Neuronal stem cell (in vitro differentiated cells): Measurements from ENCODE around the gene ABHD17B.

ENCODE experiments used
- DNase-seq: peaks from one replicate; pipeline ENCODE4 v3.0.0-alpha.2; 2013; ENCODE audit warnings: low spot score
- H2AFZ ChIP-seq: one replicate; pipeline ENCODE4 v1.6.1; 2013; ENCODE audit warnings: mild to moderate bottlenecking, low read length, inconsistent platforms
- H2AK5ac ChIP-seq: 2 replicates; pipeline ENCODE4 v1.6.1; 2013; ENCODE audit warnings: low read depth, mild to moderate bottlenecking, inconsistent platforms, low read length, moderate library complexity, mixed read lengths
- H2BK120ac ChIP-seq: 2 replicates; pipeline ENCODE4 v1.6.1; 2013; ENCODE audit warnings: low read depth, mild to moderate bottlenecking, inconsistent platforms, low read length, moderate library complexity, mixed read lengths
- H2BK12ac ChIP-seq: one replicate; pipeline ENCODE4 v1.6.1; 2013; ENCODE audit warnings: low read length, inconsistent platforms
- H2BK15ac ChIP-seq: 2 replicates; pipeline ENCODE4 v1.6.1; 2013; ENCODE audit warnings: mild to moderate bottlenecking, low read length, inconsistent platforms, mixed read lengths
- H2BK5ac ChIP-seq: one replicate; pipeline ENCODE4 v1.6.1; 2013; ENCODE audit warnings: inconsistent platforms, mild to moderate bottlenecking, low read length, moderate library complexity
- H3K14ac ChIP-seq: one replicate; pipeline ENCODE4 v1.6.1; 2013; ENCODE audit warnings: low read length, inconsistent platforms
- H3K18ac ChIP-seq: 2 replicates; pipeline ENCODE4 v1.6.1; 2013; ENCODE audit warnings: low read length, inconsistent platforms
- H3K23ac ChIP-seq: 2 replicates; pipeline ENCODE4 v1.6.1; 2013; ENCODE audit warnings: low read depth, mild to moderate bottlenecking, mixed read lengths, low read length, inconsistent platforms; ENCODE audit not compliant: poor library complexity
- H3K27ac ChIP-seq: replicated peaks from 3 replicates; pipeline ENCODE4 v1.5.1; 2013; ENCODE audit warnings: low read length, inconsistent platforms
- H3K27me3 ChIP-seq, 3 experiments: 2 replicates each; pipeline ENCODE4 v1.6.1; 2013; ENCODE audit warnings: low read length in 3 of 3, mild to moderate bottlenecking in 2 of 3, inconsistent platforms in 1 of 3, low read depth in 1 of 3, mixed read lengths in 1 of 3, moderate library complexity in 1 of 3; ENCODE audit not compliant: control insufficient read depth in 3 of 3, insufficient read depth in 3 of 3
- H3K36me3 ChIP-seq, 2 donors: replicated peaks in 1 of 2; 2 replicates each; pipeline ENCODE4 v1.6.1; 2013; ENCODE audit warnings: low read length in 2 of 2; ENCODE audit not compliant: control insufficient read depth in 2 of 2, insufficient read depth in 2 of 2
- H3K4ac ChIP-seq: 2 replicates; pipeline ENCODE4 v1.6.1; 2013; ENCODE audit warnings: inconsistent platforms, mild to moderate bottlenecking, low read length, moderate library complexity
- H3K4me1 ChIP-seq, 2 donors: 1 replicate in 1 of 2; 2 replicates in 1 of 2; pipeline ENCODE4 v1.6.1; 2013; ENCODE audit warnings: low read length in 2 of 2, low read depth in 1 of 2; ENCODE audit not compliant: control insufficient read depth in 2 of 2, insufficient read depth in 1 of 2
- H3K4me2 ChIP-seq: one replicate; pipeline ENCODE4 v1.6.1; 2013; ENCODE audit warnings: mild to moderate bottlenecking, low read length, inconsistent platforms; ENCODE audit not compliant: insufficient read depth, poor library complexity, severe bottlenecking
- H3K4me3 ChIP-seq, 2 donors: 2 replicates each; pipeline ENCODE4 v1.5.1; 2013; ENCODE audit warnings: low read length in 2 of 2, mild to moderate bottlenecking in 2 of 2, inconsistent platforms in 1 of 2, moderate library complexity in 1 of 2
- H3K79me1 ChIP-seq: one replicate; pipeline ENCODE4 v1.6.1; 2013; ENCODE audit warnings: low read depth, mild to moderate bottlenecking, inconsistent platforms, low read length, moderate library complexity
- H3K9ac ChIP-seq: one replicate; pipeline ENCODE4 v1.6.1; 2013; ENCODE audit warnings: mild to moderate bottlenecking, low read depth, low read length, inconsistent platforms; ENCODE audit not compliant: poor library complexity
- H3K9me3 ChIP-seq, 2 donors: replicated peaks in 1 of 2; 2 replicates each; pipeline versions ENCODE3 to v1.6.1; 2013; ENCODE audit warnings: low read length in 2 of 2, mild to moderate bottlenecking in 2 of 2, inconsistent platforms in 1 of 2, low read depth in 1 of 2, mixed read lengths in 1 of 2, moderate library complexity in 1 of 2; ENCODE audit not compliant: control insufficient read depth in 2 of 2, insufficient read depth in 1 of 2
- H4K8ac ChIP-seq: one replicate; pipeline ENCODE4 v1.6.1; 2013; ENCODE audit warnings: low read depth, mild to moderate bottlenecking, inconsistent platforms, low read length, moderate library complexity
- H4K91ac ChIP-seq: one replicate; pipeline ENCODE4 v1.6.1; 2013; ENCODE audit warnings: low read length, low read depth, mild to moderate bottlenecking, inconsistent platforms; ENCODE audit not compliant: poor library complexity
- WGBS, 2 donors: extraction: QIAGEN DNeasy Blood & Tissue Kit; methylation state at CpG; one replicate each; pipeline ENCODE4 v1.1.7; 2013; ENCODE audit warnings: missing lambda C conversion rate in 2 of 2, mixed read lengths in 1 of 2; ENCODE audit not compliant: insufficient read length in 2 of 2, insufficient replicate concordance in 1 of 2; ENCODE audit errors: extremely low coverage in 2 of 2; 5-methylcytosine and 5-hydroxymethylcytosine counted together

ABHD17B gene

GRCh38 chr9:71854811-71855210 lies 56.2 kb downstream of the ABHD17B start:
- Histone ChIP-seq H3K79me1 (no peaks in the 10 kb centered on the region), H3K23ac (no peak overlapping the region), H3K14ac (no peak overlapping the region), H2AFZ (no peak overlapping the region), H4K91ac (no peak overlapping the region), H2BK5ac (no peak overlapping the region), H4K8ac (no peak overlapping the region), H3K4me1 (no peaks in the 10 kb centered on the region), H2BK15ac (no peak overlapping the region), H3K9me3 (peaks cover 3 to 6% of the 10 kb centered on the region in 2 donors), H2AK5ac (no peak overlapping the region), H2BK120ac (no peak overlapping the region), H3K4me2 (no peak overlapping the region), H2BK12ac (no peak overlapping the region), H3K27me3 (no peaks in the 10 kb centered on the region), H3K4ac (no peak overlapping the region), H3K27ac (no peak overlapping the region), H3K18ac (peak overlapping the region; percentile 8), H3K36me3 (no peaks in the 10 kb centered on the region), H3K9ac (no peak overlapping the region), H3K4me3 (no peak overlapping the region)
- WGBS, 2 donors, result no CpG with 5 or more reads among the region's 5 CpGs
- no peak for DNase-seq

DNA sequence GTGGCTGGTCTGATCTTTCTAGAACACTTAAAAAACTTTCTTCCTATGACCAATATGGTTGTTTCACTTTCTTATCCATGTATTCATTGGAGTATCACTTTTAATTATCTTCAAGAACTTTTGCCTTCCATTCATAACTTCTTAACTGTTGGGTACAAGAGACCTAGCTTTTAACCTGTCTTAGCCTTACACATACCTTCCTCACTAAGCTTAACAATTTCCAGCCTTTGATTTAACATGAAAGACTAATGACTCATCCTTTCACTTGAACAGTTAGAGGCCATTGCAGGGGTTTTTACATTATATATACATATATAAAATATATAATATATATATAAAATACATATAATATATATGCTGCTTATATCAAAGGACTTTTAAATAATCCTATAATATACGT lies 57.9 kb downstream of the ABHD17B start:
- no peaks in the 10 kb centered on the region for H3K9me3 ChIP-seq
- no peak overlapping the region for H2AK5ac ChIP-seq
- no peak overlapping the region for H2BK15ac ChIP-seq
- H2BK5ac ChIP-seq, result no peak overlapping the region
- H3K9ac ChIP-seq, result no peak overlapping the region
- no peaks in the 10 kb centered on the region for H3K79me1 ChIP-seq
- no peak overlapping the region for H3K14ac ChIP-seq
- H3K36me3 ChIP-seq, result no peaks in the 10 kb centered on the region
- no peak for DNase-seq
- no peak overlapping the region for H2AFZ ChIP-seq
- no peak overlapping the region for H3K4me3 ChIP-seq
- H3K4me2 ChIP-seq, result no peak overlapping the region
- no peak overlapping the region for H4K91ac ChIP-seq
- H3K18ac ChIP-seq, result no peak overlapping the region
- no peak overlapping the region for H4K8ac ChIP-seq
- H3K23ac ChIP-seq, result no peak overlapping the region
- WGBS, 2 donors, result no CpG with 5 or more reads among the region's 1 CpG
- no peak overlapping the region for H3K4ac ChIP-seq
- H3K4me1 ChIP-seq, result no peaks in the 10 kb centered on the region
- no peak overlapping the region for H2BK12ac ChIP-seq
- H3K27ac ChIP-seq, result no peak overlapping the region
- H2BK120ac ChIP-seq, result no peak overlapping the region
- no peaks in the 10 kb centered on the region for H3K27me3 ChIP-seq

DNA sequence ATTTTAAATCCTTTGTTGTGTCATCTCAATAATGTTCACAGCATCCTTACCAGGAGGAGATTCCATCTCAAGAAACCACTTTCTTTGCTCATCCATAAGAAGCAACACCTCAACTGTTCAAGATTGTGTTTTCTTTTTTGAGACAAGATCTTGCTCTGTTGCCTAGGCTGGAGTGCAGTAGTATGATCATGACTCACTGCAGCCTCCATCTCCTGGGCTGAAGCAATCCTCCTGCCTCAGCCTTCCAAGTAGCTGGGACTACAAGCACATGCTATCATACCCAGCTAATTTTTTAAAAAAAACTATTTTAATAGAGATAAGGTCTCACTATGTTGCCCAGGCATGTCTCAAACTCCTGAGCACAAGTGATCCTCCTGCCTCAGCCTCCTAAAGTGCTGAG lies 60.0 kb downstream of the ABHD17B start:
- no peak overlapping the region for H2AFZ ChIP-seq
- H2BK120ac ChIP-seq, result no peak overlapping the region
- H3K27ac ChIP-seq, result no peak overlapping the region
- no peak overlapping the region for H3K18ac ChIP-seq
- H3K79me1 ChIP-seq, result no peaks in the 10 kb centered on the region
- H3K9ac ChIP-seq, result no peak overlapping the region
- H2BK15ac ChIP-seq, result no peak overlapping the region
- H3K4me2 ChIP-seq, result no peak overlapping the region
- H3K23ac ChIP-seq, result no peak overlapping the region
- no peak overlapping the region for H3K14ac ChIP-seq
- no peak overlapping the region for H3K4ac ChIP-seq
- H2BK12ac ChIP-seq, result no peak overlapping the region
- H3K4me3 ChIP-seq, result no peak overlapping the region
- no peak overlapping the region for H4K8ac ChIP-seq
- no peak for DNase-seq
- no peak overlapping the region for H4K91ac ChIP-seq
- H3K4me1 ChIP-seq, result no peaks in the 10 kb centered on the region
- no peak overlapping the region for H2BK5ac ChIP-seq
- no peak overlapping the region for H2AK5ac ChIP-seq
- H3K27me3 ChIP-seq, result no peaks in the 10 kb centered on the region
- H3K36me3 ChIP-seq, result no peaks in the 10 kb centered on the region
- H3K9me3 ChIP-seq, result no peaks in the 10 kb centered on the region

DNA sequence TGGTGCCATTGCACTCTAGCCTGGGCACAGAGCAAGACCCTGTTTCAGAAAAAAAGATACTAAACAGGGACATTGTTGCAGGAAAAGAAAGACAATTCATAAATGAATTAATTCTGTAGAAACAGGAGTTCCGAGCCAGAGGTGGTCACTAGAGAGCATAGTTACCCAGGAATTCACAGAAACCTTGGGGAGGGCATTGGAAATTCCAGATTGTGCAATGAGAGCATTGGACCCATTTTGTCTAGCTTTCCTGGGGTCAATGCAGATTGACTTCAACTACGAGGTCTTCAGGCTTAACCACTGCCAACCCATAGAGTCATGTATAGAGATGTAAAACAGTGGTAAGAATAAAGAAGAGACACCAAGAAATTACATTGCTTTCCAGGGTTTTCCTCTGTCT lies 63.1 kb downstream of the ABHD17B start:
- Histone ChIP-seq H3K79me1 (no peaks in the 10 kb centered on the region), H3K4me1 (no peaks in the 10 kb centered on the region), H4K91ac (no peak overlapping the region), H2AFZ (no peak overlapping the region), H2AK5ac (no peak overlapping the region), H3K27me3 (no peaks in the 10 kb centered on the region), H3K9ac (no peak overlapping the region), H3K36me3 (no peaks in the 10 kb centered on the region), H3K4ac (no peak overlapping the region), H2BK15ac (no peak overlapping the region), H2BK120ac (no peak overlapping the region), H3K9me3 (no peaks in the 10 kb centered on the region), H3K4me2 (no peak overlapping the region), H3K23ac (no peak overlapping the region), H3K4me3 (no peak overlapping the region), H4K8ac (no peak overlapping the region), H3K27ac (no peak overlapping the region), H2BK5ac (no peak overlapping the region), H2BK12ac (no peak overlapping the region), H3K18ac (no peak overlapping the region), H3K14ac (no peak overlapping the region)
- no CpG with 5 or more reads among the region's 2 CpGs for WGBS, 2 donors
- DNase-seq, result no peak
